Measurements from ENCODE around the gene RAMP3.
"Not testable (repeated sequence)": the region's sequence is repeated elsewhere in the genome, so short reads cannot be mapped to it uniquely, and the experiment has no call there.

RAMP3 gene

GRCh38 chr7:45157653-45158401, at the start of gene RAMP3:
TSS of gene RAMP3 (plus strand) at chr7:45157791. CDS start at chr7:45157829, 38 bp downstream.
- DNase-seq, result no peak

- no peak for DNase-seq
Measured at GRCh38 chr7:45108863-45109262, 48.7 kb upstream of the RAMP3 start.

DNA sequence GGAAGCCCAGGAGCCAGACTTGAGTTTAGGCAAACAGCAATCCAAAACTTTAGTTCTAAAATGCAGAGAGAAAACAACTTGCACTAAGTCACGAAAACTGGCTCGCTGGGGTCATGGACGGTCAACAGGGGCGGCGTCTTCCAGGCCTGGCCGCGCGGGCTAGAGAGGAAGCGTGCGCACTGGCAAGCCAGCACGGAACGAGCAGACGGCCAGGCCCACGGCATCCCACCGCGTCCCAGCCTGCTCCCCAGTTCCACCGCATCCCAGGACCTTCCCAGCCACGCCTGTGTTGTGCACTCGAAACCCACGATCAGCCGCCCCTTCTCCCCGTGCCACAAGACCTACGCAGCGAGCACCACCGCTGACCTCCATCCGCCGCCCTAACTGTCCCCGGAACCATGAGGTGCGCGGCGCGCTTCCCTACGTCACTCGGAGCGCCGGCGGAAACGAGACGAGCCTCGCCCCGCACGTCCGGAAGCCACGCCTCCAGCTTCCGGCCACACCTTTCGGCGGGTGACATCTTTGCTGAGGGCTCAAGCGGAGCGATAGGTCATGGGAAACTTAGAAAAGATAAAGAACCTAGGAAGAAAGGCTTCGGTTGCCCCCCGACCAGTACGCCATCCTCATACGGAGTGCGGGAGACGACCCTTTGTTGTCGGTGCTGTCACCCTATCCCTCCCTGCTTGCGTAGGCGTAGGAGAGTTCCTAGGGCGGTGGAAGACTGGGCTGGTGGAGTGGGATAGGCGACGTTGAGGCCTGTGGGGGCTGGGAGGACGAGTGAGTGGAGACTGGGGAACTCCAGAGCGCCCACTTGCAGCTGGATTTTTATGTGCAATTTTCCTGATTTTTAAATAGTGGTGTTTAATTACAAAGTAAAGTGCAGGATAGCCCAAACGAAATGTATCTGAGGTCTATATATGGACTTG, 46.0 kb upstream of the RAMP3 start, which contains the start of gene TBRG4:
TBRG4 (minus strand) TSS at position 400 of the 926 bp plus-strand sequence. CDS start 2,460 bp downstream, outside the sequence.
- DNase-seq, result peak; percentile 96

DNA sequence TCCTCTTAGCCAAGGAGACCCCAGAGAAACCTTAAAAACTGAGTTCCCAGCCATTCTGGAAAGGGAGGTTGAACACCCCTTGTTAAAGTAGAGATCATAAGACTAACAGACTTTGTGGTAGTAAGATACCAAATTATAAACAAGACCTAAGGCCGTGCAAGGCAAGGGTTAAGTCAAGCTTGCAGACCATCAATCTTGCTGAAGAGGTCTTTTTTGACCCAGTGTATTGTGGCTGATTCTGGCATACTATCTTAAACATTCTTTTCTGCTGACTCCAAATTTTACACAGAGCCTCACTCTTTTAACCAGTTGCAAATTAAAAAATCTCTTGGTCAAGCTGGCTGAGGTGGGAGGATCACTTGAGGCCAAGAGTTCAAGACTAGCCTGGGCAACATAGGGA, 44.9 kb upstream of the RAMP3 start:
- no peak for DNase-seq

DNA sequence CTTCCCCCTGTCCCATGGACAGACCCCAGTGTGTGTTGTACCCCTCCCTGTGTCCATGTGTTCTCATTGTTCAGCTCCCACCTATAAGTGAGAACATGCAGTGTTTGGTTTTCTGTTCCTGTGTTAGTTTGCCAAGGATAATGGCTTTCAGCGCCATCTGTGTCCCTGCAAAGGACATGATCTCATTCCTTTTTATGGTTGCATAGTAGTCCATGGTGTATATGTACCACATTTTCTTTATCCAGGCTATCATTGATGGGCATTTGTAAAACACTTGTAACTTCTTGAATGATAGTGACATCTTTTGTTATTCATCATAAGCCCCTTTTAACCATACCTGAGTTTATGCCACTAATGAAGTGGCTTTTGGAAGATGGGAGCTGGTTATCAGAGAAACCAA, 43.3 kb upstream of the RAMP3 start:
- not testable (repeated sequence) for DNase-seq

GRCh38 chr7:45114926-45115325, 42.7 kb upstream of the RAMP3 start:
- DNase-seq, result no peak

DNA sequence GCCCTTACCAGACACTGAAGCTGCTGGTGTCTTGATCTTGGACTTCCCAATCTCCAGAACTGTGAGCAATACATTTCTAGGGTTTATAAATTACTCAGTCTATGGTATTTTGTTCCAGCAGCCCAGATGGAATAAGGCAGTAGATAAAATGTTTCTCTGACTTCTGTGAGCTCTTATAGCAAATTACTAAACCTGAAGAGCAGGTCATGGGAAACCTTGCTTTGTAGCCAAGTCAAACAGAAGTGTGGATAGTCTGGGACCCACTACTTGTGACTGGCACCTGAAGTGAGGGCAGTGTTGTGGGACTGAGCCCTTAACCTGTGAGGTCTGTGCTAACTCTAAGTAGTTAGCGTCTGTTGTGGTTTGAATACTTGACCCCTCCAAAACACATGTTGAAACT, 41.5 kb upstream of the RAMP3 start:
- DNase-seq, result no peak

DNA sequence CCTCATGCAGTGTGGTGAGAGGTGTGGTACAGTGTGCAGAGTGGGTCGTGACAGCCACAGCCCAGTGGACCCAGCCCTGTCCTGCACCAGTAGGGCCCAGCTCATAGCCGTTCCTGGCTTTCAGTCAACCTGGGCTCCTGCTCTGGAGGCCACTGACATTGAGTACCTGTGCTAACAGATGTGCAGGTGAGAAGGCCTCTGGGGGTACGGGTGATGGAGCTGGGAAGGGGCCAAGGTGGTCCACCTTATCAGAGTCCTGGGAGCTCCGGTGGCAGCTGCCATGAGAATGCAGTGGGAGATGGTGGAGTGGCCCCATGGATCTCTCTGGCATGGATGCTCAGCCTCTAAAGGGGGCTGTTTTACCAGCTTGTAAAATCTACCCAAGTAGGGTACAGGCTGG, 40.0 kb upstream of the RAMP3 start:
- DNase-seq, result no peak

DNA sequence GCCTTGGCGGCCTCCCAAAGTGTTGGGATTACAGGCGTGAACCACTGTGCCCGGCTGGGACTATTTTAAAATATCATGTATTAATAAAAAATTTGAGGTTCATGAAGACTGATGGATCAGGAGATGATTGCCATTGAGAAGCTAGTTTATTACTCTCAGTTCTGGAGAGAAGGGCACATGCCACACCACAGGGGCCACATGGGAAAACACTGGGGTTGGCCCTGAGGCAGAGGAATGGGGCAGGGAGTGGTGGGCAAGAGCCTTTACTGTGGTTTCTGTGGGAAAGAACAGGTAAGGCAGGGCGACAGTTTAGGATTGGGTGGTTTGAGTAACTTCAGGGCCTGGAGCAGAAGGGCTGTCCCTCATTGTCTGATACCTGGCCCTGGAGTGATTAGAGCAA, 39.3 kb upstream of the RAMP3 start:
- DNase-seq, result no peak

DNA sequence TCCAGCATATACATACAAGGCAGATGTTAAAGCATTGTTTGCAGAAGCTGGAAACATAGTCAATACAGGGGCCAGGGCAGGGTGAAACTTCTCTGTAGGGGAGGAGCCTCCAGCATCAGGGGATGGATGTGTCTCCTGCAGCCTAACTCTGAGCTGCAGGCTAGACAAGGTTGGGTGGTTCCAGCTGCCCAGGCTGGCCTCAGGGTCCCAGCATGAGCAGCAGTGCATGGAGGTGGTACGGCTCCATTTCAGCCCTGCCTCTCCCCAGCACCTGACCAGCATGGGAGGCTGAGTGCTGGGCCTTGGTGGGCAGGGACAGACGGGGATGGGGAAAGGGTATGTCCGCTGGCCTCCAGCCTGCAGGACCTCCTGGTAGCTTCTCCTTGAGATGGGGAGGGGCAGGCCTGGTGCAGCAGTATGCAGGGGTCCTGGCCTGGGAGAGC, 38.7 kb upstream of the RAMP3 start:
- no peak for DNase-seq

DNA sequence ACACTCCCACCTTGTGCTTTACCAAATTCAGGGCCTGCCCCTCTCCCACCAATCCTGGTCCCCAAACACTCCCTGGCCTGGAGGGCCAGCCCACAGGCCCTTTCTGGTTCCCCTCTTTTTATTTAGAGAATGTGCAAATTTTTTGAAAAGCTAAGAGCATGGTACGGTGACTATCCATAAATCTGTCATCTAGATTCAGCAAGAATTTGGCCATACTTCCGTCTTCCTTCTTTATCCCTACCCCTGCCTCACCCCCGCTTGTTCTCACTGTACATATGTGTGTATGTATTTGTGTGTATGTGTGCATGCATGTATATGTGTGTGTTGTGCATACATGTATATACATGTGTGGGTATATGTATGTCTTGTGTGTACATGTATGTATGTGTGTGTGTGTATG, 38.0 kb upstream of the RAMP3 start:
- no peak for DNase-seq

- DNase-seq, result no peak
Measured at GRCh38 chr7:45122975-45123860, 34.4 kb upstream of the RAMP3 start.

- DNase-seq, result no peak
Measured at GRCh38 chr7:45123913-45124710, 33.5 kb upstream of the RAMP3 start.

DNA sequence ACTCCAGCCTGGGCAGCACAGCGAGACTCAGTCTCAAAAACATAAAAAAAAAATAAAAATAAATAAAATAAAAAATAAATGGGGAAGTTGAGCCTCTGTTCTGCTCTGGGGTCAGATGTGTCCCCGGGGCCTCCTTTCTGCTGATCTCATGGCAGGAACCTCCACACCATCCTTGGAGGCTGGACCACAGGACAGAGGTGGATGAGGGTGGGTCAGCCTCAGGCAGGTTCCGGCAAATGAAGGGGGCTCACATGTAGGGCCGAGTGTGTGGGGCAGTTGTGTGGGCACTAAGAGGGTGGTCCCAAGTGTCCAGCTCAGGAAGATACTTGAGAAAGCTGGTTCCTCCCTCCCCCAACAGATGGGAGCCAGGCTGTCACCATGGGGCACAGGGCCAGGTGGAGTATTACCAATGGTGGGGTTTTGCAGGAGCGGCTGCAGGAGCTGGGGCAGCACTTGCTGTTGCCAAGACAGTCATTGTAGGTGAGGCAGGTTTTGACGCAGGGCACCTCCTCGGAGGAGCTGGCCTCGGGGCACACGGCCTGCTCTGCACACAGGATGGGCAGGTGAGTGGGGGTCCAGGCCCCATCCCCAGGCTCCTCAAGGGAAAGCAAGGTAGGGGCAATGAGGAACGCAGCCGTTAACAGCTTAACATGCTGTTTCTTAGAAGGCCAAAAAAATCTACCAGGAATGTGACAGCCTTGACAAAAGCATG, 32.2 kb upstream of the RAMP3 start:
- DNase-seq, result no peak

GRCh38 chr7:45126201-45126600, 31.4 kb upstream of the RAMP3 start:
- no peak for DNase-seq

- no peak for DNase-seq
Measured at GRCh38 chr7:45126920-45127319, 30.7 kb upstream of the RAMP3 start.

DNA sequence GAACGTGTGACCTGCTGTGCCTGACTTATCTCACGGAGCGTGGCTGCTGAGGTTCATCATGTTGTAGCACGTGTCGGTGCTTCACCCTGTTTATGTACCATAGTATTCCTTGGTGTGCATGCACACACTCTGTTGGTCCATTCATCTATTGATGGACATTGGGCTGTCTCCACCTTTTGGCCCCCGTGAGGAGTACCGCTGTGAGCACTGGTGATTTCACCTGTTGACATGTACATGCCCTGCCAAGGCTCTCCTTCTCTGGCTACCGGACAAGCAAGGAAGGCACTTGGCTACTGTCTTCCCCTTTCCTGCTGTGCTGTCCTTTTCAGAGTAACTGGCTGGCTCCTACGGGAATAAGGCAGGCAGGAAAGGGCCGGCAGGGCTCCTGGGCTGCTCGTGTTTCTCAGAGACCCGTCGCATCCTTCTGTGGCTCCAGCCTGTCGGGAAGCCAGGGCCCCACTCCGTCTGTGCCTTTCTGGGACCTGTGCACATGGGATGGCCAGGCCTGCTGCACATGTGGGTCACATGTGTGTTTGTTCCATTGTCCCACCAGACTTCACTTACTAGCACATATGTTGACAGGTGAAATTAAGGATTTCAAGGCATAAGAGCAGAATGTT, 28.3 kb upstream of the RAMP3 start:
- no peak for DNase-seq

DNA sequence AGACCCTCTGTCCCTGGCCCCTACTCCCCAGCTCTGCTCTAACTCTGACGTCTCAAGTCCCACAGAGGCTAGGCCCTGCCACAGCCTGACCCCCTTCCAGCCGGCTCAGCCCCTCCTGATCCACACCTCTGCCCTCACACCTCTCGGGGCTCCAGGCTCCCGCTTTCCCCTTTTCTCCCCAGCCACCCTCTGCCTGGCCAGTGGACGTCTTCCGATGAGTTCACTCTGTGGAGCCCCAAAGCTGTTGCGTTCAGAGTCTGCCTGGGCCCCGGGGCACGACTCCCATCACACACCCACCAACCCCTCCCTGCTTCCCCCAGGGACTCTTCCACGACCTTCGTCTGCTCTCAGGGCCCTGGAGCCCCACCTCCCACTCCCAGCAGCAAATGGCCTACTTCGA, 27.7 kb upstream of the RAMP3 start:
- DNase-seq, result no peak

GRCh38 chr7:45130910-45131309, 26.7 kb upstream of the RAMP3 start:
- no peak for DNase-seq

- no peak for DNase-seq
Measured at GRCh38 chr7:45131891-45132290, 25.7 kb upstream of the RAMP3 start.

All from stimulated activated CD8-positive, alpha-beta memory T cell treated with anti-CD3 and anti-CD28 coated beads, Interleukin-4, amount 100 ng/mL, for 48 hours (primary cell).